ENCODE measurements around the gene CPA4. TPM values are rescaled to one million over a fixed set of nuclear protein-coding genes. Genes with fewer than 3 reads are reported as not detected.

The CPA4 gene
- total RNA-seq, 4 donors from 2014 or later, result 0.22 to 0.51 TPM; not detected in 2

DNA sequence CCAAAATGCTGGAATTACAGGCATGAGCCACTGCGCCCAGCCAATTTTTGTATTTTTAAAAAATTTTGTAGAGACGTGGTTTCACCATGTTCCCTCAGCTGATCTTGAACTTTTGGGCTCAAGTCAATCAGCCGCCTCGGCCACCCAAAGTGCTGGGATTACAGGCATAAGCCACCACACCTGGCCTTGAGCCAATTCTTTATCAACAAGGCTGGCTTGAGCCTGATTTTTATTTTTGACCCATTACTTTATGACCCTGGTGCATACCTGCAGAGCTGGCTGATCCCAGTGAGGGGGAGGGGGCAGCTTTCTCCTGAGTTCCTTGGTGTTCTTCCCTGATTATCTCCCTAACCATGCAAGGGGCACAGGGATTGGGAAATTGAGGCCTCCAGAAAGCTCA, 71.5 kb downstream of the CPA4 start:
- TF ChIP-seq, protein P1, sequence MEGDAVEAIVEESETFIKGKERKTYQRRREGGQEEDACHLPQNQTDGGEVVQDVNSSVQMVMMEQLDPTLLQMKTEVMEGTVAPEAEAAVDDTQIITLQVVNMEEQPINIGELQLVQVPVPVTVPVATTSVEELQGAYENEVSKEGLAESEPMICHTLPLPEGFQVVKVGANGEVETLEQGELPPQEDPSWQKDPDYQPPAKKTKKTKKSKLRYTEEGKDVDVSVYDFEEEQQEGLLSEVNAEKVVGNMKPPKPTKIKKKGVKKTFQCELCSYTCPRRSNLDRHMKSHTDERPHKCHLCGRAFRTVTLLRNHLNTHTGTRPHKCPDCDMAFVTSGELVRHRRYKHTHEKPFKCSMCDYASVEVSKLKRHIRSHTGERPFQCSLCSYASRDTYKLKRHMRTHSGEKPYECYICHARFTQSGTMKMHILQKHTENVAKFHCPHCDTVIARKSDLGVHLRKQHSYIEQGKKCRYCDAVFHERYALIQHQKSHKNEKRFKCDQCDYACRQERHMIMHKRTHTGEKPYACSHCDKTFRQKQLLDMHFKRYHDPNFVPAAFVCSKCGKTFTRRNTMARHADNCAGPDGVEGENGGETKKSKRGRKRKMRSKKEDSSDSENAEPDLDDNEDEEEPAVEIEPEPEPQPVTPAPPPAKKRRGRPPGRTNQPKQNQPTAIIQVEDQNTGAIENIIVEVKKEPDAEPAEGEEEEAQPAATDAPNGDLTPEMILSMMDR (IDR thresholded peaks at IDR 0.05; ENCODE audit: low read depth), result no peak

DNA sequence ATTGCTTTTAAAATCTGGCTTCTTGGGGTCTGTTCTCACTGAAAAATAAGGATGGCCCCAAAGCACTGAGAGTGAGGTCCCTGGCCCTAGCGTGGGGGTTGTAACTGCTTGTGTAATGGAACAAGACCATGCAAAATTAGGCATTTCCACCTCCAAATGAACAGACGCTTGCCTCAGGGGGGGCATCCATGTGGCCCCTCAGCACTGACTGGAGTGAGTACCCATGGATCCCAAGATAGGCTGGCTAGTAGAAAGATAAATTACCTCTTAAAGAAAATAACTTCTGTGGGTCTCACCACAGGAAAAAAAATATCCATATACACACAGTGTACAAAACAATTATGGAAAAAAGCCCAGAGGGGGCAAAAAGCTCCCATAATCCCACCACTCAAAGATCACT, 72.1 kb downstream of the CPA4 start:
- TF ChIP-seq, protein P1 (IDR thresholded peaks at IDR 0.05; ENCODE audit: low read depth), result no peak

DNA sequence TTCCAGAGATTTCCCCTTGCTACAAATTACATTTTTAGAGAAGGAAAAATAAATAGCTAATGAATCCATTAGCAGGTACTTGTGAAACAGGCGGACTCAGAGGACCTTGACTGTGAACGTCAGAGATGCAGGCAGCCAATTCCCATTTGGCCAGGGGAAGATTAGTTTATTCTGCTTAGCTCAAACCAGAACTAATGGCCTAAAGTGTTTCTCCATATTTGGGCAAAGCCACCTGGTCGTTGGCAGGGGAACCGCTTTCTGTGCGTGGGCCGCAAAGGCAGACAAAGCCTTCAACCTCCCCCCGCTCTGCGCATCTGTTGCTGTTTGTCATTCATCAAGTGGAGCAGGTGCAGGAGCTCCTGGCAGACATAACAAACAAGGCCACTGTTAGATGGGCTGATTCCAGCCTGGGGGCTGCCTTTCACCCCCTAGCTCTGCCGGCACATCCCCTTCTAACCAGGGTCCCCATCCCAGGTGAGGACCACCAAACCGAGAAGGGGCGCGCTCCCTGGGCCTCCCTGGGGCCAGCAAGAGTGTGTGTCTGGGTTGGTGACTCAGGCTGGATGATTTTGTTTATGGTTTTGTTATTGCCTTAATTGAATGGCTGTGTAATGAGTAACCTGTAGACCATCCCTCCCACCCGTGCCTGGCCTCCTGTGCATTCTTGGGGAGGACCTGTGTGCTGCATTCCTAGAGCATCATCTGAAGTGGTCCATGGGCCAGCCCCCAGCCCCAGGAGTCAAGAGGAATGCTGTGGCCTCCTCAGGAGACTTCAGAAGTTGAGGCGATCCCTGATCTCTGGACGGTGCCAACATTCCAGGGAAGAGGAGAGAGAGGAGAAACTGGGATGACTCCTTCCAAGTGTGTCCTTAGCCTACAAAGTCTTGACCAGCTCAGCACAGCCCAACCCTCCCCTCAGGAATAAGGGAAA, 72.8 kb downstream of the CPA4 start:
- TF ChIP-seq, protein P1 (IDR thresholded peaks at IDR 0.05; ENCODE audit: low read depth), result no peak

DNA sequence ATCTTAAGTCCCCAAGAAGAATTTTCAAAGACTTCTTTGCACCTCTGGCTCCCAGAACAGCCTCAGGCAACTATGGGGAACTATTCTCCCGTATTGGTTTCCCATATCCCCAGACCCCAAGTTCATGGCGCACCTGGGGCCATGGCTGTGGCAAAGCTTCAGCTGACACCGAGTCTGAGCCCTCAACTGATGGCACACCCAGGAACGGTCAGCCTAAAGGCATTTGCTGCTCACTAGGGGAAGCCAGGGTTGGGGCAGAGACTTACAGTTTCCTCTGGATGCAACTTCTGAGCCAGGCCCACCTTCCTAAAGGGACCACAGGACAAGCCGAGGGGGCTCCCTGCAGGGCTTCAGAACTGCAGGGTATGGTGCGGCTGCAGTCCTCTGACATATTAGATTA, 73.6 kb downstream of the CPA4 start:
- TF ChIP-seq, protein P1 (IDR thresholded peaks at IDR 0.05; ENCODE audit: low read depth), result no peak

DNA sequence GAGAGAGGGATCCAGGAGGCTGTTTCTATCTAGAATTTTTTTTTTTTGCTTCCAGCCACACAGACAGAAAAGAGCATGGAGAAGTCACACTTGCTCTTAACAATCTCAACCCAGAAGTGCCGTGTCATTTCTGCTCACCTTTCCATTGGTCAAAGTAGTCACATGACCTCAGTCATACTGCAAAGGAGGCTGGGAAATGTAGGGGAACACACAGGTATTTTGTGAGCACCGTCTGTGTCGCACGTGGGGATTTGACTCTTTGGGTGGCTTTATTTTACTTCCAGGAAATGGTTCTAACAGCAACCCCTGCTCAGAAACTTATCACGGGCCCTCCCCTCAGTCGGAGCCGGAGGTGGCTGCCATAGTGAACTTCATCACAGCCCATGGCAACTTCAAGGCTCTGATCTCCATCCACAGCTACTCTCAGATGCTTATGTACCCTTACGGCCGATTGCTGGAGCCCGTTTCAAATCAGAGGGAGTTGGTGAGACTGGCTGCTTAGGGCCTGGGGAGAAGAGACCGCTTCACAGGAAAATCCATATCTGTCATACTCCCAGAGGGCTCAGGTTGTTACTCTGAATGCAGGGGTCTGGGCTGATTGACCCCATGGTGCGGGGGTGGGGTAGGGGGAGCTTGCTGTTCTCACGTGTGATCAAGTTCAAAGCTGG, 74.3 kb downstream of the CPA4 start:
- TF ChIP-seq, protein P1 (IDR thresholded peaks at IDR 0.05; ENCODE audit: low read depth), result no peak

DNA sequence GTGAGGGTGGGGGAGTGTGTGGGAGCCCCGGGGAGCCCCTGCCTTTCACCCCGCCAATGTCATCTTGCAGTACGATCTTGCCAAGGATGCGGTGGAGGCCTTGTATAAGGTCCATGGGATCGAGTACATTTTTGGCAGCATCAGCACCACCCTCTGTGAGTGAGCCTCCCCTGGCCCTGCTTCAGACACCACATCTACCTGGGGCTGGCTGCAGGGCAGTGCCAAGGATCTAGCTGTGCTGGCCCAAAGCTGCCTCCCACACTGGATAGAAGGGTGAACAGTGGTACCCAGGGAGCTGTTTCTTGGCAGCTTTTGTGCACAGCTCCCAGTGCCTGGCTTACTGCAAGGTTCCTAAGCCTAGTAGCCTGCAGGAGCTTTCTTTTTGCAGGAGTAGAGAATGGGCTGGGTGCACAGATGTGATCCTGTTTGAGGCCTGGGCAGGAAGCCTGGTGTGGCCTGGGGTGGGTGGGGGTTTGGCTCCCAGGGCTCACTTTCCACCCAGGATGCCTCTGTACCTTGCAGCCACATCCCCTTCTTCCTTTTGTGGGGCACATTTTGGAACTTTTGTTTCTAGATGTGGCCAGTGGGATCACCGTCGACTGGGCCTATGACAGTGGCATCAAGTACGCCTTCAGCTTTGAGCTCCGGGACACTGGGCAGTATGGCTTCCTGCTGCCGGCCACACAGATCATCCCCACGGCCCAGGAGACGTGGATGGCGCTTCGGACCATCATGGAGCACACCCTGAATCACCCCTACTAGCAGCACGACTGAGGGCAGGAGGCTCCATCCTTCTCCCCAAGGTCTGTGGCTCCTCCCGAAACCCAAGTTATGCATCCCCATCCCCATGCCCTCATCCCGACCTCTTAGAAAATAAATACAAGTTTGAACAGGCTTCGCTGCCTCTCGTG, 75.1 kb downstream of the CPA4 start:
- TF ChIP-seq, protein P1 (IDR thresholded peaks at IDR 0.05; ENCODE audit: low read depth), result no peak

Data from subcutaneous adipose tissue (tissue), 4 donors.